Stimulated activated CD4-positive, alpha-beta T cell treated with anti-CD3 and anti-CD28 coated beads, Interleukin-15, amount 100 ng/mL, for 24 hours (primary cell): ENCODE data around the gene P2RY2.
"Not testable (repeated sequence)": the region's sequence is repeated elsewhere in the genome, so short reads cannot be mapped to it uniquely, and the experiment has no call there.

Source experiments
- DNase-seq: peaks from one replicate; pipeline ENCODE4 v3.0.0-alpha.2; 2020

The P2RY2 gene

GRCh38 chr11:73229321-73229895, 11.3 kb downstream of the P2RY2 start:
- no peak for DNase-seq

- DNase-seq = no peak
These were observed 12.1 kb downstream of the P2RY2 start for GRCh38 chr11:73229896-73230875.

- no peak for DNase-seq
These were observed 12.8 kb downstream of the P2RY2 start for GRCh38 chr11:73230931-73231330.

- DNase-seq = not testable (repeated sequence)
These were observed 14.4 kb downstream of the P2RY2 start for GRCh38 chr11:73232487-73232886.

- DNase-seq = no peak
These were observed 15.1 kb downstream of the P2RY2 start for GRCh38 chr11:73233211-73233610.

- DNase-seq = no peak
These were observed 15.8 kb downstream of the P2RY2 start for GRCh38 chr11:73233692-73234470.

- DNase-seq = no peak
These were observed 16.5 kb downstream of the P2RY2 start for GRCh38 chr11:73234471-73235181.

GRCh38 chr11:73235236-73235786, 17.2 kb downstream of the P2RY2 start:
- DNase-seq = no peak

- no peak for DNase-seq
These were observed 18.2 kb downstream of the P2RY2 start for GRCh38 chr11:73236205-73236765.

GRCh38 chr11:73236854-73237253, 18.8 kb downstream of the P2RY2 start:
- peak; percentile 52 for DNase-seq

GRCh38 chr11:73237471-73238290, 19.6 kb downstream of the P2RY2 start:
- DNase-seq = no peak

- no peak for DNase-seq
These were observed 21.0 kb downstream of the P2RY2 start for GRCh38 chr11:73239111-73239521.

GRCh38 chr11:73239571-73240189, 21.6 kb downstream of the P2RY2 start:
- DNase-seq = no peak

GRCh38 chr11:73240190-73240781, 22.2 kb downstream of the P2RY2 start:
- DNase-seq = no peak

- DNase-seq = no peak
These were observed 23.2 kb downstream of the P2RY2 start for GRCh38 chr11:73241300-73241699.

GRCh38 chr11:73242251-73243092, 24.4 kb downstream of the P2RY2 start:
- peak; percentile 82 for DNase-seq

- no peak for DNase-seq
These were observed 25.0 kb downstream of the P2RY2 start for GRCh38 chr11:73243093-73243485.

GRCh38 chr11:73244589-73245240, 26.6 kb downstream of the P2RY2 start:
- no peak for DNase-seq

- no peak for DNase-seq
These were observed 27.4 kb downstream of the P2RY2 start for GRCh38 chr11:73245461-73245860.
